NCI-H2171 (cell line): Measurements from ENCODE around the gene VCL.
"Not testable (repeated sequence)": the region's sequence is repeated elsewhere in the genome, so short reads cannot be mapped to it uniquely, and the experiment has no call there.

Source experiments
- DNase-seq: peaks from one replicate; lab custom pipeline; 2025; lab: John Stamatoyannopoulos, UW

Gene VCL

DNA sequence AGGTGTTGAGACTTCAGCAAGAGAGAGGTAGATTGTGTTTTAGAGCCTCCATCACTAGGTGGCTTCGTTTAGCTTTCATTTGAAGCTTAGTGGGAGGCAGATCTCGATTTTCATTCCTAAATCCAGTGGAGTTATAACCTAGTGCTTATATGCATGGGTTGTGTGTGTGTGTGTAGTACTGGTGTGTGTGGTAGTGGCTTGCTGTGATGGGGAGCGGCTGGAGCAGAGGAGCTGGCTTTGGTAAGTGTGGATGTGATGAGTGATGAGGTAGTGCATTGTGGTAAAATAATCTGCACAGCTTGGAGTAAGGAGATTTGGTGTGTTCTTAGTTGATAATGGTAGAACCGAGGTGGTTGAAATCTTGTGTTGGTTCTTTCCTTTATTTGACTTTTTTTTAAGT, 109.5 kb downstream of the VCL start:
- no peak for DNase-seq

DNA sequence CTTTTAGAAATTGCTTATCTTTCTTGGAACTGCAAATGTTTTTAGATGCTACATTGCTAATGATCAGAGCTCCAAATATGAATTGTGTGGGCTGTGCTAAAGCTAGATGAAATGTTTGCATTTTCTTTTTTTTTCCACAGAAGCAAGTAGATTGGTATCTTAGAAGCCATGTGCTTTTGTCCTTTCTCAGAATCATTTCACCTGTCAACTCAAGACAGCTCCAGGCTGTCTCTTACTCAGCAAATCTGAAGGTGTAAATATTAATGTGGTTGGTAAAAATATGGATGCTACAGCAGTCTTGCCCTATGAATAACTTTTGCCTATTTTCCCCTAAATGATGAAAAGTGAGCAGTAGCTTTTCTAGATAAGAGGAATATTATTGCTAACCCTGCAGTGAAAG, 111.5 kb downstream of the VCL start:
- no peak for DNase-seq

DNA sequence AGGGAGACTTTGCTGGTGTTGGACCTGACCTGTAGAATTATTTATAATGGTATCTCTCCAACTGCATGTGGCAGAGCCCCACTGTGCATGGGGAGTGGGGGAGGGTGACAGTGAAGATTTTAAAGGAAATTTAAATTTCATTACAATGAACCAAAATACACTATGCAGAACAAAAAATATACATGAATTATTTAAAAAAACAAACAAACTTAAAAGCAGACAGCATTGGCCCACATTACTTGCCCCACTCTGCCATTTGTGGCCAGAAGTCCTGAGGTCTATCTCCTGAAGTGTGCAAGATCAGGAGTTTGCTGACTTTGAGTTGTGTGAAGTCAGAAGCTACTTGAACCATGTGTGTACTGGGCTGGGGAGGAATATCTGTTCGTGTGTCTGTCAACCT, 112.2 kb downstream of the VCL start:
- DNase-seq, result no peak

DNA sequence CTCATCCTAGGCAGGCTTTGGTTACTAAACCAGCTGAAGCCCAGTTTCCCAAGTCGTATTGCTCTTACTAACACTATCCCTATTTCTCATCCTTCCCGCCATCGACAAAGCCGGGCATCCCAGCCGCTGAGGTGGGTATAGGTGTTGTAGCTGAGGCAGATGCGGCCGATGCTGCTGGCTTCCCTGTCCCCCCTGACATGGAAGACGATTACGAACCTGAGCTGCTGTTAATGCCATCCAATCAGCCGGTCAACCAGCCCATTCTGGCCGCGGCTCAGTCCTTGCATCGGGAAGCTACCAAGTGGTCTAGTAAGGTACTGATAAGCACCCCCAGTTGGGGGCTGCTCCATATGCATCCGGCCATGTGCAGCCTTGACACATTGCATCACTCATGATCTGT, 113.9 kb downstream of the VCL start:
- no peak for DNase-seq

DNA sequence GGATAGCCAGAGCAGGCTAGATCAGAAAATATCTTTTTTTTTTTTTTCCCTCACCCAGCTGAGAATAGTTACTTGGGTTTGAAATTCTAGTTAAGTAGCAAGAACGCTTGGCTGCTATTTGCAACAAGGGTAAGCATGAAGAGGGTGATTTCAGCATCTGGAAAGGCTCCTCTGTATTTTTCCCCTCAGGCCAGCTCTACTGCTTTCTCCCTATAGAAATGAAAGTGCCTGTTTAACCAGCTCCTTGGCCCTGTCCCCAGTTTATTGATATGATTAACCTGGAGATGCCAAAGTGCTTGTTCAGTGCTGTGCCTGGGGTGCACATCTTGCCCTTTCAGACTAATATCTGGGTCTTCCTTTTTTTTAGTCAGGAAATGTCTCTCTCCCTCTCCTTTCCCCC, 115.6 kb downstream of the VCL start:
- DNase-seq, result no peak

DNA sequence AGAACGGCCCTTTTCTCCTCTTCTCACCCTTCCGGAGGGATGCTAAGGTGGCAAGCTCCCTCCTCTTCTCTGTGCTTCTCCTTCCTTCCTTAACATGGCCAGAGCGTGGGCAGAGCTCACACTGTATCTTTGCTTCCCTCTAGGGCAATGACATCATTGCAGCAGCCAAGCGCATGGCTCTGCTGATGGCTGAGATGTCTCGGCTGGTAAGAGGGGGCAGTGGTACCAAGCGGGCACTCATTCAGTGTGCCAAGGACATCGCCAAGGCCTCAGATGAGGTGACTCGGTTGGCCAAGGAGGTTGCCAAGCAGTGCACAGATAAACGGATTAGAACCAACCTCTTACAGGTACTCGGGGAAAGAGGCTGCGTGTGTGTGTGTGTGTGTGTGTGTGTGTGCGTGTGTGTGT, 116.1 kb downstream of the VCL start:
- no peak for DNase-seq

DNA sequence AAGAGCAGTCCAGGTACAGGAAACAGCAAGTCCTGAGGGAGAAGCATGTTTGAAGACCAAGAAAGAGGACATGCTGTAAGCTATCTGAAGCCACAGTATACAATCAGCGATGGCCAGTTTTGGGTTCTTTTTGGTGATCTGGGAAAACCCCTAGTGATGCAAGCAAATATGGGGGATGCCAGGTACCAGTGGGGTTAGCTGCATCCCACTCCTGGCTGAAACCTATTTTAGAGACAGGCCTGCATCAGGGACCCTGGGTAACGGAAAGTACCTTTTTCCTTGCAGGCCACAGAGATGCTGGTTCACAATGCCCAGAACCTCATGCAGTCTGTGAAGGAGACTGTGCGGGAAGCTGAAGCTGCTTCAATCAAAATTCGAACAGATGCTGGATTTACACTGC, 119.8 kb downstream of the VCL start:
- DNase-seq, result no peak

DNA sequence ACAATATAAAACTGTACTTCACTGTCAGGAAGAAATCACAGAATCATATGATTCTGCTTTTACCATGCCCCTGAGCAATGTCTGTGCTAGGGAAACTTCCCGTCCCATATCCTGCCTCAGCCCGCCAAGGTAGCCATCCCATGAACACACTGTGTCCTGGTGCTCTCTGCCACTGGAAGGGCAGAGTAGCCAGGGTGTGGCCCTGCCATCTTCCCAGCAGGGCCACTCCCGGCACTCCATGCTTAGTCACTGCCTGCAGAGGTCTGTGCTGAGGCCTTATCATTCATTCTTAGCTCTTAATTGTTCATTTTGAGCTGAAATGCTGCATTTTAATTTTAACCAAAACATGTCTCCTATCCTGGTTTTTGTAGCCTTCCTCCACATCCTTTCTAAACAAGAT, 120.9 kb downstream of the VCL start:
- no peak for DNase-seq

DNA sequence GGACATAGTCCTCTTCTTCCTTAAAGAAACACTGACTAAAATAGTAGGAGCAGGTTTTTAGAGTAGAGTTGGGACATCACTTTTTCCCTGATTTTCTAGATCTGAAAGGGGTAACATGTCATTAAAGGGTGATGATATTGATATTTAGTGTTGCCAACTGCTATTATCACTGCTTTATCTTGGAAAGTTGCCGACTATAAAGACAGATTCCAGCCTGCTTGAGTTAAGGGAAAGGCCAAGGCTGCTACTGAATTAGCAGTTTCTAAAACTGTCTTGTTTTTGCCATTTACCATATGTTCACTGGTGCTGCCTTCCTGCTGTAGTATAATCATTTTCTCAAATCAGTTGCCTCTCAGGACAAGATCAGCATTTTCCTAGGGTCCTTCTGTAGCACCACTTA, 123.0 kb downstream of the VCL start:
- no peak for DNase-seq

DNA sequence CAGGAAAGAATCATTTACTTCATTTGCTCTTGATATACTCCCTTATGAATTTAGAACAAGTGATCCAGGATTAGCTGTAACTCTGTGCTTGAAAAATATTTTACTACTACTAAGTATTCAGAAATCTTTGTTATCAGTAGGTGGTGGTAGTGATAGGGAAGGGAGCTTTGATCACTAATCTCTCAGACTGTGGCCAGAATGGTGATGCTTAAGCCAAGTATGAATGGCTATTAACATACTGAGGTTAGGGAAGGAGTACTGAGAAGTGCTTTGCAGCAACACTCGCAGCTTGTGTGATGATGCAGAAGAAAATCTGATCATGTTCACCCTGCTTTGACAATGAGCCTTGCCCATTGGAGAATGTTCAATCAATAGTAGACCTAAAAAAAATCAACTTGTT, 123.5 kb downstream of the VCL start:
- DNase-seq, result no peak

DNA sequence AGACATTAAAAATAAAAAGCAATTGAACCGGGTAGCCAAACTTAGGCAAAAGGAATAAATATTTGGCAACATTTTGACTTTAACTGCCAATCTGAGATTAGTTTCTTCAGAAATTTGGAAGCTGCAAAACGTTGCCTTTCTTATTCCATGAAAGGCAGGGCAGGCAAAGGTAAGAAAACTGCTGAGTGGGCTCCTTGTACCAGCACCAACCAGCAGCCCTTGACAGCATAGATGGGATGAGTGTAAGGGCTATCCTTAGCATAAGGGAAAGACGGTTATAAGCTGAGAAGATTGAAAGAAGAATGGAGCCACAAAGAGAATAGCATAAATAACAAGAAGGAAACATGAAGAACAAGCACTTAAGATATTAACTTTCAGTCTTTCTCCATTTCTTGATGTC, 124.1 kb downstream of the VCL start:
- no peak for DNase-seq

DNA sequence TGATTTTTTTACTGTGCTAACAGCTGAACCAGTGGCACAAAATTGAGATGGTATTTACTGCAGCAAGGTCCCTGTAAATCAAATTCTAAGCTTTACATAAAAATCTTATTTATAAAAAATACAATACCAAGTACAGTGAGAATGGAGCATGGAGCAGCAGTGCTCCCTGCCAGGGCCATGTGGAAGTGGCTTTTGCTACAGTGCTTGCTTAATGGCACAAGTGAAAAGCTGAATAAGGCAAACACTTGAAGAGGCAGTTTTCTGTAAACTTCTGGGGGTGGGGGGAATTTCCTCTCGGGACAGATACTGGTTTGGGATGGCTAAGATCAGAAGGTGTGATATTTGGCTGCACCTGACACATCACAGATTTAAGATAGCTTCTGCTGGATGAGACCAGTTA, 125.2 kb downstream of the VCL start:
- DNase-seq, result no peak

DNA sequence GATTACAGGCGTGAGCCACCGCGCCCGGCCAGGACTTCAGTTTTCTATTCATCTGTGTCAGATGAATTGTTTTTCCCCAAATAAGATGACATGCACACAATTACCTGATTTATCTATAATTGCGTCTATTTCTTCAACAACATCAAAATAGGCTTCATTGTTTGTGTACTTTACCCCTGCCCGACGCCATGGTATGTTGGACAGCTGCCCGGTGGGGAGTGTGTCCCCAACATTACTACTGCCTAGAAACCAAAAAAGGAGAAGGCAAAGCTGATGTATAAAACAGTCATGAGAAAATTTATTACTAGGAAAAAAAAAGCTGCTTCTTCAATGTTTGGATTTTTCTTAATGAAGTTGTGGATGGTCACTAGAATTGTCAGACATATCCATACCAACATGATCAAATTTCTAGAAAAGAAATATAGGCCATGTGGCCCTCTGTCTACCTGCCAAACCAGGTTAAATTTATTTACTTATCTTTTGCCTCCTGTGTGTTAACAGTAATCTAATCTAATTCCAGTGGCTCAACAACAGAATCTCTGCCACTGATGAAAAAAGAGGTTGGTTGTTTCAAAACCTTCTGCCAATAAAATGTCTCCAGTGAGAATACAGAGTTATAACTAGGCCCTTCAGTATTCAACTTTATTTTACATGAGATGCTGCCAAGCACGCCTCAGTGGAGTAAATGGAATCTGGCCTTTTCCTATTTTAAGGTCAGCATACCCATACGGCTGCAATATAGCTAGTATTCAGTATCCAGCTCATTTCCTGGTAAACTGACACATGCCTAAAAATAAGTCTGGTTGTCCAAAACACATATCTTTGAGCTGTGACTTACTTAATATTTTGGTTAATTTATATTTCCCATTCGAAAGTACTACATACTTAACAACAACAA, 136.3 kb downstream of the VCL start:
- no peak for DNase-seq

DNA sequence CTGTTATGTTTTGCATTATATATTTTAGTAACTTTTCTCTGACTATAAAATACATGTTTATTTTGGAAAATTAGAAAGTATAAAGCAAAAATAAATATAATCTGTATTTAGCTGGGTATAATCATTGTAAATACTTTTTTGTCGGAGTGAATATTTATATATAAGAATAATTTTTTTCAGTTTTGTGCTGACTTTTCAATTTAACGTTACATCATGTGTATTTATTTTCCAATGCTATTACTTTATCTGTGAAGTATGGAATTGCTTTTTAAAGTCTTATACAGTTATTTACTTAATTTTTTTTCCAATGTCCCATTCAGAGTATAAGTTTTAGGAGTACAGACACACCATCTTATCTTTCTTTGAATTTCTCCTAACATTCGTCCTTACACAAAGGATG, 137.5 kb downstream of the VCL start:
- DNase-seq, result no peak

DNA sequence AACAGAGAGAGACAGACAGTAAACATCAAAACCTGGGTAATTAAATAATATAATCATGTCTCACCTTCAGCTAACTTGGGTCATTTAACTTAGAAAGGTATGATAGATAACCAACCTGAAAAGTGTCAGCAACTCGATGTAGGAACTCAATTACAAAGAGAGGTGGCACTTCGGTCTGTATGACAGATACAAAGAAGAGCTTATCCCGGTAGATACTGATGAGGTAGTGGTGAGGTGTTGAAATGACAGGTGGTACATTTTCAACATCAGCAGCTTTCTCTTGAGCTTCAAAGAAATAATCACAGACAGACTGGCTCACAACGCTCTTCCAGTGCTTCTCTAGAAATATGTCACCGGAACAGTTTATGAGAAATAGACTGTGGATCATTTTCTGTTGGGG, 140.1 kb downstream of the VCL start:
- DNase-seq, result no peak

DNA sequence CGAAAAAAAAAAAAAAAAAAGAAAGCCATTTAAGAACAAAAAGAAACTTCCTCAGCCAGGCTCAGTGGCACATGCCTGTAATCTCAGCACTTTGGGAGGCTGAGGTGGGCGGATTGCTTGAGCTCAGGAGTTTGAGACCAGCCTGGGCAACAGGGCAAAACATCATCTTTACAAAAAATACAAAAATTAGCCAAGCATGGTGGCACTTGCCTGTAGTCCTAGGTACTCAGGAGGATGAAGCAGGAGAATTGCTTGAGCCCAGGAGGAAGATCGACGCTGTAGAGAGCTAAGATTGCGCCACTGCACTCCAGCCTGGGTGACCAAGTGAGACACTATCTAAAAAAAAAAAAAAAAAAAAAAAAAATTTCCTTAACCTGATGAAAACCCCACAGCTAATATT, 140.7 kb downstream of the VCL start:
- not testable (repeated sequence) for DNase-seq

DNA sequence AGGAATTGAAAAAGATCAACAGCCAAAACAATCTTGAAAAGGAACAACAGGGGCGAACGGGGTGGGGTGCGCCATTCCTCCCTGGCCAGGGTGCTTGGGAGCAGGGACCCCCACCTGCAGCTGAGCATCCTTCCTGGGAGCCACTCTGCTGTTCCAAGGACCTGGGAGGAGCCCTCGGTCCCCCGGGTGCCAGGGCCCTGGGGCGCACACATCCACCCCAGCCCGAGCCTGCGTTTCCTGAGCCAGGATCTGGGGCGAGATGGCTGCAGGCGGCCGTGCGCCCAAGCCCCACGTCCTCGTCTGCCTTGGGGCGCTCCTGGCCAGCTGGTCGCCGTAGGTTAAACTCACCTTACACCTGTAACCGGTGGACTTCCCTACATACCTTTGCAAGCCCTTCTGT, 142.1 kb downstream of the VCL start:
- DNase-seq, result no peak

DNA sequence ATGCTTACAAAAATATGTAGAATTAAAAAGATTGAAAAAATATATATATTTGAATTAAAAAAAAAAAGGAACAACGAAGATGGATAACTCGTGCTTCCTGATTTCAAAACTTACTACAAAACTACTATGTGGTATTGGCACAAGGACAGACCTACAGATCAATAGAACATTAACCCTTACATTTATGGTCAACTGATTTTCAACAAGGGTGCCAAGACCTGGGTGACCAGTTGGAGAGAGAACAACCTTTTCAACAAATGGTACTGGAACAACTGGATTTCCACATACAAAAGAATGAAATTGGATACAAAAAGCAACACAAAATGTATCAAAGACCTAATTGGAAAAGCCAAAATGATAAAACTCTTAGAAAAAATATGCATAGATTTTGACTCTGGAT, 142.6 kb downstream of the VCL start:
- DNase-seq, result no peak

DNA sequence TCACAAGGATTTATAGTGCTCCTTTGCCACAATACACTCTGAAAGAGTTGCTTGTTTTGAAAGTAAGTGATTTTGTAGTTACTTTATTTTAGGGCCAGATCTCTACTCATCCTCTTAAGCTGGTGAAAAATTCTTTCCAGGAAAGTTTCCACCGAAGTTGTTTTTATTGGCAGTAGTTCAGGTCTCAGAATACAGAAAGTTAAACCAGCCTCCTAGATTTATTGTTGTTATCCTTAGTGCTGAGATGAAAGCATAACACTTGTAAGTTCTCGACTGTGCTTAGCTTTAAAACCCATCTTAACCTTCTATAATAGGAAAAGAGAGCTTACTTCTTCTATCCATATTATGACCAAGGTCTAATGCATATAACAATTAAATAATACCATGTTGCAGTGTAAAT, 147.2 kb downstream of the VCL start:
- DNase-seq, result no peak

DNA sequence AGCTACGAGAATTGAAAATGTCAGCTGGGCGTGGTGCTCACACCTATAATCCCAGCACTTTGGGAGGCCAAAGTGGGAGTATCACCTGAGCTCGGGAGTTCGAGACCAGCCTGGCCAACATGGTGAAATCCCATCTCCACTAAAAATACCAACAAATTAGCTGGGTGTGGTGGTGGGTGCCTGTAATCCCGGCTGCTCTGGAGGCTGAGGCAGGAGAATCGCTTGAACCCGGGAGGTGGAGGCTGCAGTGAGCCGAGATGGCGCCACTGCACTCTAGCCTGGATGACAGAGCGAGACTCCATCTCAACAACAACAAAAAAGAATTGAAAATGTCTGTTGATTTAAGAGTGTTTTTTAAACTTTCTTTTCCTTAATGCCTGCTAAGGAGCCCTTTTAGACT, 149.1 kb downstream of the VCL start:
- DNase-seq, result not testable (repeated sequence)

DNA sequence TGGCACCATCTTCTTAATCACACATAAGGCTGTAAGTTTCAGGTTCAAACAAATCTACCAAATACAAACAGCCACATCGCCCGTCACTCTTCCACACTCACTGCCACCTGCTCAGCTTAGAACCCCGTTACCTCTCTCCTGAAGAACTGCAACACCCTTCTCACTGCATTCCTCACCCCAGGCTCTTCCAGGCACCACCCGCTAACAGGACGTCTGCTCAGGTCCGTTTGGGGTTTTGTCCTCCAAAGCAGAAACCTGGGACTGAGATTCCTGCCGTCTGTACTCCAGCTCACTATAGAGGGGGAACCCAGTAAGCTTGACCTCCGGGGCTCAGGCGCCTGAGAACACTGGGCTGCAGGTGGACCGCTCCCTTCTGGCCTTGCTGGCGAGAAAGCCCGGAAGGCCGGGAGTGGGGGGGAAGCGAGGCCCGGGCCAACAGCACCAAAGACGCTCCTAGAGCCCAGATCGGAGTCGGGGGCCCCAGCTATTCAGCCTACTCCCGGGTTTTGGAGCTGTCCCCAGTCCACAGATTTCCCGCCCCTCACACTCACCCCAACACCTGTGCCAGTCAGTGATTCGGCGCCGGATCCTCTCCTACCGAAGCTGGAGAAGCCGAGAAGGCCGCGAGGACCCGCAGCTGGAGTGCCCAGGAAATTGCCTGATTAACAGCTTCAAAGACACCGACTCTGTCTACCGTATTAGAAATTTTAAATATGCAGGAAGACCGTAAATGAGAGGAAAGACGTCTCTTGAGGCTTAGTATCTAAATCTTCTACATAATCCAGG, 152.5 kb downstream of the VCL start, which contains the start of gene AP3M1:
Gene AP3M1, minus strand, starts transcription at position 625 of the 786 bp plus-strand sequence. CDS start 12,449 bp downstream, outside the sequence.
- DNase-seq, result peak; percentile 78

DNA sequence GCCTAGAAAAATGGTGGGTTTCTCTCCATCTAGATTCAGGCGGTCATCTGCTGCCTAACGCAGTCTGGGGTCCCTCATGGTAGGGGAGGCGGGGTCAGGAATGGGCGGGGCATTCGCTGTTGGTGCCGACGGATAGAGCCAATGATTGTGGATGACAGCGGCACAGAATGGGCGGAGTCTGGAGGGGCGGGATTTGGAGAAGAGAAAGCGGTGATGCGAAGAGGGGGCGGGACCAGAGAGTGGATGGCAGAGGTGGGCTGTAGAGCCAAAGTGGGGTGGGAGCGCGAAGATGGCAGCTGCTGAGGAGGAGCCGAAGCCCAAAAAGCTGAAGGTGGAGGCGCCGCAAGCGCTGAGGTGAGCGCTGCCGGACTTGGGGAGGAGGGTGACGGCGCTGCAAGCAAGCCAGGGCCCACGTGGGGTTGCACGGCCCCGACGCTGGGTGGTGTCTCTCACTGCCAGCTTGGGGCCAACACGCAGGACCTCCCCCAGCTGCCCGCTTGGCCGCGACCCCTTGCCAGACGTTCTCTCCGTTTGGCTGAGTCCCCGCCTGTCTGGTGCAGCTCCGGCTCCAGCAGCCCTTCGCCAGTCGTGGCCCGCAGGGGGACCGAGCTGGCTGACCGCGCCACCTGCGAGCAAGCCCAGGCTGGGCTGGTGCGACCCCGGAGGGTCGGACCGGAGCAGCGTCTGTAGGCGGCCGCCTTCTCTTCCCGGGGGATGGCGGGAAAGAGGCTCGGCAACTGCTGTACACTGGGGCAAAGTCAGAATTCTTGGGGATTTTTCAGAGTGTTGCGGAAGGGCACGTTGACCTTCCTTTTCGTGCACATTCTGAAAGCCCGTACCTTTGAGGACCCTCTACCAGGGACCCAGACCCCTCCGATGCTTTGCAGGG, 153.3 kb downstream of the VCL start, which contains the start of gene ADK:
Gene ADK, plus strand, starts transcription at position 232 of the 889 bp plus-strand sequence. Its CDS starts 58 bp downstream, at position 290.
- peak; percentile 92 for DNase-seq
